ENCODE data around the gene RAB36.

- no peak for TF ChIP-seq CTCF (IDR thresholded peaks at IDR 0.05; ENCODE audit: borderline replicate concordance, extremely low read depth, low read length, poor library complexity, severe bottlenecking)
- no peak for TF ChIP-seq EZH2 (IDR thresholded peaks at IDR 0.05; ENCODE audit: borderline replicate concordance, low read depth, low read length, severe bottlenecking)
Observed at GRCh38 chr22:23145878-23146470, 697 bp downstream of the RAB36 start.
